HG02763 (cell line): Measurements from ENCODE around the gene ACOT11.
"Not testable (repeated sequence)": the region's sequence is repeated elsewhere in the genome, so short reads cannot be mapped to it uniquely, and the experiment has no call there.

ENCODE experiments used
- ATAC-seq: cut with Tn5 transposase; IDR thresholded peaks from one replicate; pipeline ENCODE4 v1.9.1; 2021; ENCODE audit warnings: mild to moderate bottlenecking, moderate library complexity; ENCODE audit not compliant: unreplicated experiment

The ACOT11 gene

DNA sequence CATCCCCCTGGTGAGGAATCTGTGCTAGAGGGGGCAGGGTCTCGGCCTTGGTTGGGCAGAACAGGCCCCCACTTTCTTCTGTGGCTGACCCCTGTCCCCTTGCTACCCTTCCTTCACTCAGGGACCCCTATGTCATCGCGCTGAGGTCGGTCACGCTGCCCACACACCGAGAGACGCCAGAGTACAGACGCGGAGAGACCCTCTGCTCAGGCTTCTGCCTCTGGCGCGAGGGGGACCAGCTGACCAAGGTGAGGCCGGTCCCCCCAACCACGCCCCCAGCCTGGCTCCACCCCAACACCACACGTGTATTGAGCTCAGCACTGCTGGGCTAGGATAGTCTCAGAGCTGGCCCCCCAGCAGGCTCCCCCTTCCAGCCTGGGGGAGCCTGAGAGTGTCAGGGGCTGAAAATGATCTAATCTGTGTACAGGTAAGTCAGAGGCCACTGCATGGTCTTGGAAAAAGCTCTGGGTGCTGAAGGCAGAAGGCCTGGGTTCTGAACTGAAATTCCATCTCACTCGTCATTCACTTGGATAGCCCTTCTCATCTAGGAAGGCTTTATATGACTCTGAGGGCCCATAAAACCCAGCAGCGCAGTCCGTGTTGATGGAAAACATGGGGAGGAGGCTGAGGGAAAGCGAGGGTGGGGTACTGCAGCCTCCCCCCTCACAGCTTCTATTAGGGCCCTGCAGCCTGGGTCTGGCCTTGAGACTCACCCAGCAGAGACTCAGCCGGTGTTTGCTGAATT, 60.0 kb downstream of the ACOT11 start:
- ATAC-seq, result no peak

GRCh38 chr1:54608566-54609230, 60.7 kb downstream of the ACOT11 start:
- no peak for ATAC-seq

- no peak for ATAC-seq
These were observed 61.4 kb downstream of the ACOT11 start for GRCh38 chr1:54609301-54609921.

- ATAC-seq, result no peak
These were observed 62.0 kb downstream of the ACOT11 start for GRCh38 chr1:54610048-54610447.

GRCh38 chr1:54610601-54611580, 62.9 kb downstream of the ACOT11 start:
- no peak for ATAC-seq

GRCh38 chr1:54611621-54612020, 63.6 kb downstream of the ACOT11 start:
- ATAC-seq, result no peak

- ATAC-seq, result no peak
These were observed 66.0 kb downstream of the ACOT11 start for GRCh38 chr1:54614024-54614423.

DNA sequence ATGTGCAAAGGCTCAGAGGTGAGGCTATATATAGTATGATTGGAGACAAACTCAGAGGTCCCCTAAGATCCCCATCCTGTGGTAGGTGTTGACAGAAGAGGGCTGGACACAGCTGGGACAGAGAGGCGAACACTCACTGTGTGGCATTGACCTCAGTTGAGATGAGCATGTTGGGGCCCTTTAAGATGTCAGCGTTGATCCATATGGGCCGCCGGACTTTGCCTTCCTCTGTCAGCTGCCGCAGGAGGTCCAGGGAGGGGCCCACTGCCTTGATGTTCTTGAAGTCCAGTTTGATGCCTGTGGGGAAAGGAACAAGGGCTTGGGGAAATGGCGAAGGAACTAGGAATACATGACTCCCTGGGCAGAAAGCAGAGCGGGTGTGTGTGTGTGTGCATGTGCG, 66.5 kb downstream of the ACOT11 start:
- no peak for ATAC-seq

DNA sequence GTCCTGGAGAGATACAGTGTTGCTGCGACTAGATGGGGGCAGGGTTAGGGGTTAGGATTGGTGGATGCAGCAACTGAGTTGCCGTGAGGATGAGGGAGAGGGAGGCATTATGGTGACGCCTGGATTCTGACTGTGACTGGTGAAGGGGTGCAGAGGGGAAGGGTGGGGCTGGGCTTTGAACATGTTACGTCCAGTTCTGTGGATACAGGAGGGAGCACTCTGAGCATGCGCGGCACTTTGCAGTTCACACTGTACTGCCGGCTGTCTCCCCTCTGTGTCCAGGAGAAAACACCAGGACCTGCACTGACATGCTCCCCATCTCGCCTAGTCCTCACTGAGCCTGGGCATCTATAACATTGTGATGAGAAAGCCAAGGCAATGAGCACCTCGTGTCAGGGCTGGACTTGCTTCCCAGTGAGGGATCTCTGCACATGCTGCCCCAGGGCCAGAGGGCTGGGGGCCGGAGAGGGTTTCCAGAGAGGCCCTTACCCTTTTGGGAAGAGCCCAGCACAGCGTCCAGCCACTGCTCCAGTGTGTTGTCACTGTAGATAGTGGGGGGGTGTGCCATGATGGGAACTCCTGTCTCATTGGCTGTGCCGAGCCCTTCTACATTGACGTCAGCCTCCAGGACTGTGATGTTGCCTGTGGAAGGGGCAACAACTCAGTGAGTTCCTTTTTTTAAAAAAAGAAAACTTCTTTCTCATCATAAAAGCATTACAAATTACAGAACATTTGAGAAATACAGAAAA, 67.7 kb downstream of the ACOT11 start:
- no peak for ATAC-seq

DNA sequence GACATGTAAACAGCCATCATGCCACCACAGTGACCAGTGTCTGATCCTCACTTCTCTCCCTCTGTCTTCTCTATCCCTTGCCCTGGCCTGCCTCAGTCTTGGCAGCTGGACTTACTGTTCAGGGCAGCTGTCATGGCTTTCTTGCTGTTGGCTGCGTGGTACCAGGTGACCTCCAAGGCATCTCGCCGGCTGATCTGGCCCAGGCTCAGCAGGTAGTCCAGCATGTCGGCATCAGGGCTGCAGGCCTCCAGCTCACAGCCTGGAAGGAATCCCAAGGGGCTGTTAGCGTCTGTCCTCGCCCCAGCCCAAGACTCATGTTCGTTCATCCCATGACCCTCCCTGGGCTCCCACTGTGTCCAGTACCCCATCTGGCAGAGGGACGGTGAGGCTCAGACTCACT, 71.7 kb downstream of the ACOT11 start:
- no peak for ATAC-seq

- ATAC-seq, result no peak
These were observed 75.4 kb downstream of the ACOT11 start, which contains the start of gene FAM151A for GRCh38 chr1:54623216-54624007. Gene FAM151A, minus strand, starts transcription at chr1:54623525. Its CDS starts 130 bp downstream, at chr1:54623395.

GRCh38 chr1:54624466-54625464, 76.7 kb downstream of the ACOT11 start:
- ATAC-seq, result no peak

- no peak for ATAC-seq
These were observed 79.2 kb downstream of the ACOT11 start for GRCh38 chr1:54627196-54627595.

DNA sequence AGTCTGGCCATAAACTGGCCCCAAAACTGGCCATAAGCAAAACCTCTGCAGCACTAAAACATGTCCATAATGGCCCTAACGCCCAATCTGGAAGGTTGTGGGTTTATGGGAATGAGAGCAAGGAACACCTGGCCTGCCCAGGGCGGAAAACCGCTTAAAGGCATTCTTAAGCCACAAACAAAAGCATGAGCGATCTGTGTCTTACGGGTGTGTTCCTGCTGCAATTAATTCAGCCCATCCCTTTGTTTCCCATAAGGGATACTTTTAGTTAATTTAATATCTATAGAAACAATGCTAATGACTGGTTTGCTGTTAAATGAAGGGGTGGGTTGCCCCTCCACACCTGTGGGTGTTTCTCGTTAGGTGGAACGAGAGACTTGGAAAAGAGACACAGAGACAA, 87.8 kb downstream of the ACOT11 start:
- ATAC-seq, result not testable (repeated sequence)

DNA sequence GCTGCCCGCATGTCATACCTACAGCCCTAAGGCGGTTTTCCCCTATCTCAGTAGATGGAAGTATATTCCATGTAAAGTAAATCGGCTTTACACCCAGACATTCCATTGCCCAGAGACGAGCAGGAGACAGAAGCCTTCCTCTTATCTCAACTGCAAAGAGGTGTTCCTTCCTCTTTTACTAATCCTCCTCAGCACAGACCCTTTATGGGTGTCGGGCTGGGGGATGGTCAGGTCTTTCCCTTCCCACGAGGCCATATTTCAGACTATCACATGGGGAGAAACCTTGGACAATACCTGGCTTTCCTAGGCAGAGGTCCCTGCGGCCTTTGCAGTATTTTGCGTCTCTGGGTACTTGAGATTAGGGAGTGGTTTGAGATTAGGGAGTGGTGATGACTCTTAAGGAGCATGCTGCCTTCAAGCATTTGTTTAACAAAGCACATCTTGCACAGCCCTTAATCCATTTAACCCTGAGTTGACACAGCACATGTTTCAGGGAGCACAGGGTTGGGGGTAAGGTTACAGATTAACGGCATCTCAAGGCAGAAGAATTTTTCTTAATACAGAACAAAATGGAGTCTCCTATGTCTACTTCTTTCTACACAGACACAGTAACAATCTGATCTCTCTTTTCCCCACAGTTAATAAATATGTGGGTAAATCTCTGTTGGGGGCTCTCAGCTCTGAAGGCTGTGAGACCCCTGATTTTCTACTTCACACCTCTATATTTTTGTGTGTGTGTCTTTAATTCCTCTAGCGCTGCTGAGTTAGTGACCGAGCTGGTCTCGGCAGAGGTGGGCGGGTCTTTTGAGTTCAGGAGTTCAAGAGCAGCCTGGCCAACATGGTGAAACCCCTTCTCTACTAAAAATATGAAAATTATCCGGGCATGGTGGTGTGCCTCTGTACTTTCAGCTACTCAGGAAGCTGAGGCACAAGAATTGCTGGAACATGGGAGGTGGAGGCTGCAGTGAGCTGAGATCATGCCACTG, 88.7 kb downstream of the ACOT11 start:
- not testable (repeated sequence) for ATAC-seq

DNA sequence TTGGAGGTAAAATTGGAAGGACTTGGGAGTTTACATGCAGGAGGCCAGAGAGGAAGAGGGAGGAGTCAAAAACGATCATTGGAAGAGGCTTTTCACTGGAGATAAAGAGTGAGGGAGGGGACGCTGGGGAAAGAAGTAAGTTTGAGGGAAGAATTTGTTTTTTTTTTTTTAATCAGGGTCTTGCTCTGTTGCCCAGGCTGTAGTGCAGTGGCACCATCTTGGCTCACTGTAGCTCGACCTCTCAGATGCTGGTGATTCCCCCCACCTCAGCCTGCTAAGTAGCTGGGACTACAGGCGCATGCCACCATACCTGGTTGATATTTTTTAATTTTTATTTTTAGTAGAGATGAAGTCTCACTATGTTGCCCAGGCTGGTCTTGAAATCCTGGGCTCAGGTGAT, 92.3 kb downstream of the ACOT11 start:
- ATAC-seq, result no peak
